Measurements from ENCODE around the gene PLXDC2.
"Not testable (repeated sequence)": the region's sequence is repeated elsewhere in the genome, so short reads cannot be mapped to it uniquely, and the experiment has no call there.

The PLXDC2 gene

DNA sequence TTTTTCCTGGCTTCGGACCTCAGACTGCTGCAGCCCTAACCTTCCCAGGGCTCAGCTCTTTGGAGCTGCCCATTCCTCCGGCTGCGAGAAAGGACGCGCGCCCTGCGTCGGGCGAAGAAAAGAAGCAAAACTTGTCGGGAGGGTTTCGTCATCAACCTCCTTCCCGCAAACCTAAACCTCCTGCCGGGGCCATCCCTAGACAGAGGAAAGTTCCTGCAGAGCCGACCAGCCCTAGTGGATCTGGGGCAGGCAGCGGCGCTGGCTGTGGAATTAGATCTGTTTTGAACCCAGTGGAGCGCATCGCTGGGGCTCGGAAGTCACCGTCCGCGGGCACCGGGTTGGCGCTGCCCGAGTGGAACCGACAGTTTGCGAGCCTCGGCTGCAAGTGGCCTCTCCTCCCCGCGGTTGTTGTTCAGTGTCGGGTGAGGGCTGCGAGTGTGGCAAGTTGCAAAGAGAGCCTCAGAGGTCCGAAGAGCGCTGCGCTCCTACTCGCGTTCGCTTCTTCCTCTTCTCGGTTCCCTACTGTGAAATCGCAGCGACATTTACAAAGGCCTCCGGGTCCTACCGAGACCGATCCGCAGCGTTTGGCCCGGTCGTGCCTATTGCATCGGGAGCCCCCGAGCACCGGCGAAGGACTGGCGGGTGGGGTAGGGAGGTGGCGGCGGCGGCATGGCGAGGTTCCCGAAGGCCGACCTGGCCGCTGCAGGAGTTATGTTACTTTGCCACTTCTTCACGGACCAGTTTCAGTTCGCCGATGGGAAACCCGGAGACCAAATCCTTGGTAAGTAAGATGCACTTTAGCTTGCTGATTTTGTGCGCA lies at the start of gene PLXDC2:
TSS of gene PLXDC2 (plus strand) at position 22 of the 820 bp plus-strand sequence.
- FAIRE-seq (no peak), DNase-seq (ENCODE audit: insufficient read length, low spot score) (no peak)

DNA sequence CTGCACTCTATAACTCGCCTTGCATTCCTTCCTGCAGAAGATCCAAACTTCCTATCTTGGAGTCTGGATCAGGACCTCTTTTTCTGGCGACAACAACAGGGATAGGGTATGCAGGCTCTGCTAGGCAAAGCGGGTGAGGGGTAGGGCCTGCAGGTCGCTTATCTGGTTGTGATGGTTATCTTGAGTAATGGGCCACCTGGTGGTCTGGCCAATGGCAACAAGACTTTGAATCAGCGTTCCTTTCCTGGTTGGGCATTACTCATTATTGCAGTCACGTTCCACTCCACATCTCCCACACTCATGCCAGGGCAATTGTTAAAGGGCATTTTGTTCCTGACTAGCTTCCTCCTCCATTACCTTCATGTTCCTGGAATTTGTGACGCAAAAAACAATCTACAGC lies 48.4 kb upstream of the PLXDC2 start:
- FAIRE-seq: no peak

DNA sequence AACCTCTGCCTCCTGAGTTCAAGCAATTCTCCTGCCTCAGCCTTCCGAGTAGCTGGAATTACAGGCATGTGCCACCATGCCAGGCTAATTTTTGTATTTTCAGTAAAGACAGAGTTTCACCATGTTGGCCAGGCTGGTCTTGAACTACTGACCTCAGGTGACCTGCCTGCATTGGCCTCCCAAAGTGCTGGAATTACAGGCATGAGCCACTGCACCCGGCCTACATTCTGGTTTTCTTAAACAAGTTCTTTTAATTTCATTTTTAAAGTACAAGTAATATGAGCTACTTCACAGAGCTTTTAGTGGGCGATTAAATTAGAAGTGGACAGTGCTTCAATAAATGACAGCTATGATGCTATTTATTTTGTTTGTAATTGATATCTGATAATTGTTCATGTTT lies 46.4 kb upstream of the PLXDC2 start:
- not testable (repeated sequence) for FAIRE-seq; DNase-seq (ENCODE audit: insufficient read length, low spot score)

More for the DNA sequence above, 48.4 kb upstream of the PLXDC2 start:
- no peak for DNase-seq (ENCODE audit: insufficient read length, low spot score)

DNA sequence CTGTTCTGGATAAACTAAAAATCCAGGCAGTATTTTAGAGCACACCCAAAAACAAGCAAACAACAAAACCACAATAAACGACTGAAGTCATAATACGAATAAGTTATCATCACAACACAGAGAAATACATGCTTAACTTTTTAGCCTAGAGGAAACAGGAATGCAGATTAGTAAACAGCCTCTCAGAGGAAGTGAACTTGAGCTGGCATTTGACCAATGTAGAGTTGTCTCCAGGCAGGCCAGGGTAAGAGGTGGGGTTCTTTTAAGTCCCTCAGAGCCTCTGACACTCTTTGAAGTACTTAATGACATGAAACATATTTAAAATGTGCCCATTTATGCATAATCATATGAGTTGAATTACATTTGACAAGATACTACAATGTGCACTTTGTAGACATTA lies 43.3 kb upstream of the PLXDC2 start:
- FAIRE-seq: no peak
- no peak for DNase-seq (ENCODE audit: insufficient read length, low spot score)

GRCh38 chr10:19775296-19775695 lies 40.9 kb upstream of the PLXDC2 start:
- FAIRE-seq: no peak
- no peak for DNase-seq (ENCODE audit: insufficient read length, low spot score)

GRCh38 chr10:19777806-19778205 lies 38.4 kb upstream of the PLXDC2 start:
- no peak for DNase-seq (ENCODE audit: insufficient read length, low spot score)

DNA sequence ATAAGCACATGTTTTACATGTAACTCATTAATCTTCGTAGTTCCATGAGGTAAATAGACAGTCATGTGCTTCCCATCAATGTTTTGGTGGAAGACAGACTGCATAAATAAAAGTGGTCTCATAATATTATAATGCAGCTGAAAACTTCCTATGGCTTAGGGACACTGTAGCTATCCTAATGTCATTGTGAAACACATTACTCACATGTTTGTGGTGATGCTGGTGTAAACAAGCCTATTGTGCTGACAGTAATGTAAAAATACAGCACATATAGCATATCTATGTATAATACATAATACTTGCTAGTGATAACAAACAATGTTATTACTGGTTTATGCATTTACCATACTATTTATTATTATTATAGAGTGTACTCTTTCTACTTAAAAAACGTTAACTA lies 37.2 kb upstream of the PLXDC2 start:
- no peak for FAIRE-seq
- no peak for DNase-seq (ENCODE audit: insufficient read length, low spot score)

More at GRCh38 chr10:19777806-19778205, 38.4 kb upstream of the PLXDC2 start:
- no peak for FAIRE-seq

DNA sequence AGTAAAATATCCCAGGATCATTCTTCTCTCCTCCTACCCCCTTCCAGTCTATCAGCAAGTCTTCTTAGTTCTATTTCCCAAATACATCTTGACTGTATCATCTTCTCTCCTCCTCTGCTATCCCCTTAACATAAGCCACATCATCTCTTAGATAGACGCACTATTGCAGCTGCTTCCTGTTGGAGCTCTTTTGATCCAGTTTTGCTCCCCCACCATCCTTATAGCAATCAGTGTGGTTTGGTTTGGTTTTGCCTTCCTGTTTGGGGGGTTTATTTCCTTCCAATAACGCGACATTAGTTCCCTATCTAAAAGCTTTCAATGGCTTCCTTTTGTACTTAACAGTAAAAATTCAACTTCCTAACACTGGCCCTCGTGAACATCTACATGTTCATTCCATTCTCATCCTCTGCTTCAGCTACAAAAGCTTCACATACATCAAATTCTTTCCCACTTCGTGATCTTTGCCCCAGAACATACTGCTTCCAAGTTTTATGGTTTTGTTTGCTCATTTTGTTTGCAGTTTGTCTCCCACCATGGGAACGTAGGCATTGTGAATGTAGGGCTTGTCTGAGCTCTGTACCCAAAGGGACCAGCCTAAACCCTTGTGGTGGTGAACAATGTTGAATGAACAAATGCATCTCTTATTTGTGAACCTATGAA lies 33.7 kb upstream of the PLXDC2 start:
- no peak for DNase-seq (ENCODE audit: insufficient read length, low spot score)
- no peak for FAIRE-seq

DNA sequence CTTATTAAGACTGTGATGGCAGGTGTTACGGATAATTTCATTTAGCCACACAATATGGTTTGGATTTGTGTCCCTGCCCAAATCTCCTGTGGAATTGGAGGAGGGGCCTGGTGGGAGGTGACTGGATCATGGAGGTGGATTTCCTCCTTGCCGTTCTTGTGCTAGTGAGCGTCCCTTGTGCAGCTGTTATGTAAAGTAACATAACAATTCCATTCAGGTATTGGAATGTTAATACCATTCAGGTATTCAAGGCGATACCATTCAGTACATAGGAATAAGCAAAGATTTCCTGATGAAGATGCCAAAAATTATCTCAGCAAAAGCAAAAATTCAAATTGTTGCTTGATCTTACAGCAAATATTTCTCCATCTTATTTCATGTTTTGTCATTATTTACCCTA lies 32.5 kb upstream of the PLXDC2 start:
- no peak for FAIRE-seq
- no peak for DNase-seq (ENCODE audit: insufficient read length, low spot score)

DNA sequence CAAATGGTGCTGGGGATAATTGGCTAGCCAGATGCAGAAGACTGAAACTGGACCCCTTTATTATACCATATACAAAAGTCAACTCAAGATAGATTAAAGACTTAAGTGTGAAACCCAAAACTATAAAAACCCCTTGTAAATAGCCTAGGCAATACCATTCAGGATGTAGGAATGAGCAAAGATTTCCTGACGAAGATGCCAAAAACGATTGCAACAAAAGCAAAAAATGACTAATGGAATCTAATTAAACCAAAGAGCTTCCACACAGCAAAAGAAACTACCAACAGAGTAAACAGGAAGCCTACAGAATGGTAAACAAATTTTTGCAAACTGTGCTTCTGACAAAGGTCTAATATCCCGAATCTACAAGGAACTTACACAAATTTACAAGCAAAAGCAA lies 30.9 kb upstream of the PLXDC2 start:
- DNase-seq (ENCODE audit: insufficient read length, low spot score): no peak
- no peak for FAIRE-seq

DNA sequence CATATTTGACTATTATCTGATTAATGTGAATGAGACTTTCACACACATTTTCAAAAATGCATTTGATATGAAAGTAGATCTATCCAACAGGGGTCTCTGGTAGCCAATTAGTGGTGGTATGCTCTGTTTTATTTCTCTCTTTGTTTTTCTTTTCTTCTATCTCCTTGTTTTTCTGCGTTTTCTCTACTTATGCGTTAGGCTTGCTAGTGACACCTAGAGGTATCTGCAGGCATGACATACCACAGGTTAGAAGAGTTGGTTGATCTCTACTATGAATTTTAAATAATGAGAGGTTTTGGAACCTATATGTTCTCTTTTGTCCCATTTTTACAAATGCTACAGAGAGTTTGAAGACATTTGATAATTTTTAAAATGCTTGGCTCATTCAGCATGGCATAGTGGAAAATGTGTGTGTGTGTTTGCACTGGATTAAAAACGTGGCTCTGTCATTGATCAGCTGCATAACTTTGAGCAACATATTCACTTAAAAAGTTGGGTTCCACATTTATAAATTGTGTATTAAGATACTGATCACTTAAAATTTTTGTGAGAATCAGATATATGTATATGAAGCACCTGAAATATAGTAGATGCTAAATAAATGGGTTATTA lies 28.1 kb upstream of the PLXDC2 start:
- DNase-seq (ENCODE audit: insufficient read length, low spot score): no peak
- FAIRE-seq: peak; percentile 23

DNA sequence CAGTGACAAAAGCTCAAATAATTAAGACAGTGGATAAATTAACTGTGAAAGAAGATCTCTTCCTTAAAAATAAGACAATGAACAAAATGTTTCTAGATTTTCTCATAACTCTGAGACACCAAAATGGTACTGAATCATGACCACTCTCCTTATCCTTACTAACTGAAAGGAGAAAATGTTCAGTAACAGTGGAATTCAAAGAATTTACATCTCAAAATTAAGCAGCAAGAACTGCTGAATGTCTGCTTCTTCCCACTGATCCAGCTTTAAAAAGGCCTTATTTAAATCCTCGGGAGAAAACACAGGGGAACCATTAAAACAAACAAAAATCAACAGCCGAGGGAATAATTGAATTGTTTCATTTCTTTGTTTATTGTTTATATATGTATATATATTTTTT lies 27.3 kb upstream of the PLXDC2 start:
- no peak for DNase-seq (ENCODE audit: insufficient read length, low spot score)
- FAIRE-seq: no peak

DNA sequence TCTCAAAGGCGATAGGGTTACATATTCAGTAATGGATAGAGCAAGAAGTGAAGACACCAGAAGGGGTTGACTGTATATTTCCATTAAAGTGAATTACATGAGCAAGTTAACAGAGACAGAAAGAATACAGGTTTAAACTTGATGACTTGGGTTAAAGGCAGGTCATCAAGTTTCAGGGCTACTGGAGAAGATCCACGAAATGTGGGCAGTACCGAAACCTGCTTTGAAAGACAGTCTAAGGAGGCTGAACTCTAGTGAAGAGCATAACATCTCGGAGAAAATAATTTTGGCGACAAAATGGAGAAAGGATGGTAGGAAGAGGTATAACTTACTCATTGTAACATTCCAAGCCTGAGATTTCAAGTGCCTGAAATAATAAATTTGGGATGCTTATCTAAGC lies 26.6 kb upstream of the PLXDC2 start:
- FAIRE-seq: no peak
- no peak for DNase-seq (ENCODE audit: insufficient read length, low spot score)

DNA sequence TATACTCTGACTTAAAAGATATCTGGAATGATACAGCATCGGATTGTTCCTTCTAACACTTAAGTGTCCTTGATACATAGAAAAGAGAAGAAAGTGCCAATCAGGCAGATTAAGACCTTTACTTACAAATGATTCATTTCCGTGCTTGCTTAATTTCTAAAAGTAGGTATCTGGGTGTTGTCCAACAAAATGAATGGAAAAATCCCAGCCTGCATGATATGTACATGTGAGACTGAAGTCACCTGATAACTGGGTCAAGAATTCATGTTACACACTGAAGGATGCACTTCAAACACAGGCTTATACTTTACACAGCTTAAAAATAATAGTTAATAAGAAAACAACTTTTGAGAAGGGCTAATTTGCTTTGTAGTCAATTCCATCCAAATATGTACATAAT lies 25.2 kb upstream of the PLXDC2 start:
- FAIRE-seq (no peak), DNase-seq (ENCODE audit: insufficient read length, low spot score) (no peak)

DNA sequence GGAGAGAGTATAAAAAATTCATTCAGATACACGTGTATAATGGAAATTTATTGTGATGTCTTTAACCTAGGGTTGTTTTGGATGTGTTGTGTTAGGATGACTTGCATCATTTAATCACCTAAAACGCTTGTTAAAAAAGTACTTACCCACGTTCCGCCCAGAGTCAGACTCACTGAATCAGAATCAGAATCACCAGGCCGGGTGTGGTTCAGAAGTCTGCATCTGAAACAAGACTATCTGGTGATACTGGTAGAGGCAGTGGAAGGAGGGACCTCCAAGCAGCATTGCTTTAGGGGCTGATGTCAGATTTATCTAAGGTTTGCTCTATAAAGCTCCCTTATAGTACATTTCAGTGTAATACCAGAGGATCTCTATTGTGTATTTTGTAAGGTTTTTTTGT lies 20.5 kb upstream of the PLXDC2 start:
- FAIRE-seq: no peak
- DNase-seq (ENCODE audit: insufficient read length, low spot score): no peak

DNA sequence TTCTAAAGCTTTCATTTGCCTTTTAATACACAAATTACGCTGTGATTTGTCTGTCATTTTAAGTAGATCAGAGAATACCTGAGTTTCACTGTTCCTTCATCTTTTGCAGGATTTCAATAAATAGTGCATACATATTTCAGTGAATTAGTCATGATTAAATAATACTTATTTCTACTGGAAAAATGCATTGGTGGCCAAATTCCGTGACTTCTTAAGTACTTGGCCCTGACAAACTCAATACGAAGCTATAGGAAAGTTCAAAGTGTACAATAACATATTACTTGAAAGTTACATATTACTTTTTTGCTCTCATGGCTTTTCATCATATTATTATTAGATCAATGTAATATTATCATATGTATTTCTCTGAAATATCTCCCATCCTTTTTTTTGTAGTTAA lies 16.1 kb upstream of the PLXDC2 start:
- FAIRE-seq (no peak), DNase-seq (ENCODE audit: insufficient read length, low spot score) (no peak)

DNA sequence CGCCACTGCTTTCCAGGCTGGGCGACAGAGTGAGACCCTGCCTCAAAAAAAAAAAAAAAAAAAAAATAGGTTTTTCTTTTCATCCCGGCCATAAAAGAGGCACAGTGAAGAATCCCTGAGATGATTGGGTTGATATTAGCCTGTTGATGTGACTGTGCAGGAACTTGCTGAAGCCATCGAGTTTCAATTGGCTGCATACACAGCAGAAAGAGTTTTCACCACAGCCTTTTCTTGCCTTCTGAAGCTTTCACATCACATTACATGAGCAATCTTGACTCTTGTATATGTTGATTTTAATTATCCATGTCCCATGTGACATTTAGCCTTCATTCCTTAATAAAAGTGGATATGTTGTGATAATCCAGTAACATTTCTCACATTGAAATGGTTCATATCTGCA lies 14.9 kb upstream of the PLXDC2 start:
- FAIRE-seq: no peak
- no peak for DNase-seq (ENCODE audit: insufficient read length, low spot score)

DNA sequence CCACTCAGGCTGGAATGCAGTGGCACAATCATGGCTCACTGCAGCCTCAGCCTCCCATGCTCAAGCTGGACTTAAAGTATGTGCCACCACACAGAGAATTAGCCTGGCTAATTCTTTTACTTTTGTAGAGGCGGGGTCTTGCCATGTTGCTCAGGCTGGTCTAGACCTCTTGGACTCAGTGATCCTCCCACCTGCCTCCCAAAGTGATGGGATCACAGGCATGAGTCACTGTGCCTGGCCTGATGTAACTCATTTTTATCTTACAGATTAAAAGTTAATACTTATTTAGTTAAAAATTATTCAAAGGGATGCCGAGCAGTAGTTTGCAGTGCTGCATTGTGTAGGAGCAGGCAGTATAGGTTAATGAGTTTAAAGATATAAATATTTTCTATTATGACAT lies 12.6 kb upstream of the PLXDC2 start:
- DNase-seq (ENCODE audit: insufficient read length, low spot score): no peak
- no peak for FAIRE-seq

GRCh38 chr10:19809481-19809880 lies 6.8 kb upstream of the PLXDC2 start:
- DNase-seq (ENCODE audit: insufficient read length, low spot score): no peak
- no peak for FAIRE-seq

DNA sequence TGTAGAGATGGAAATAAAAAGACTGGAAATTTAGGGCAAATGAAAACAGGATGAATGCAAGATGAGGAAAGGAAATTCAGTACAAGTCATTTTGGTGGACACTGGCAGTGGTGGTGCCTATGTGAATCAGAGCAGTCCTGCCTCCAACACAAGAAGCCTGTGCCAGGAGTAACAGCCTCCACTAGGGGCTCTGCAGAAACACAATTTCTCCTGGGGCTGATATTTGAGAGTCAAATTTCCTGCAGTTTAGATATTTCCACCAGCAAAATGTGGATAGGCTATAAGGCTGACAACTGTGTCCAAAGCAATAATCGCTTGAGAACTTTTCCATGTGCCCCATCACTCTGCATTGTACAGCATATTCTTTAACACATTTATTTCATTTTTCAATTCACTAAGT lies 4.7 kb upstream of the PLXDC2 start:
- FAIRE-seq (no peak), DNase-seq (ENCODE audit: insufficient read length, low spot score) (no peak)

DNA sequence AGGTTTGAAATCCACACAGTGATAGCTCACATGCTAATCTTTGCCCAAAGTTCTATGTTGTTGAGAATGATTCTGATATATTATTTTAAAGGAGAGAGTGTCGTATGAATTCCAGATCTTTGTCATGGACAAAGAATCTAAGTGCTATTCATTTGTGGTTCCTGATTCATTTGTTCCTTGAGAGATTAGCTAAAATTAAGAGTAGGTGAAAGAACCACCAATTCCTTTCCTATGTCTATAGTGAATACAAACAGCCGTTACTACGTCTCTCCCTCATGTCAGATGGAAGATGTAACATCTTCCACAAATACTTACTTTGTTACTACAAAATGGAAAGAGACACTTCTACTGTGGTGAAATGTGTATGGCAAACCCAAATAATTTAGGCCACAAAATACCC lies 3.3 kb upstream of the PLXDC2 start:
- FAIRE-seq: no peak
- DNase-seq (ENCODE audit: insufficient read length, low spot score): no peak

All from GM19239 (cell line).